ENCODE data around the gene MTMR10.

The MTMR10 gene

GRCh38 chr15:31010036-31010435 is 18.6 kb upstream of the MTMR10 start:
- DNase-seq, result no peak

- DNase-seq, result no peak
Measured at GRCh38 chr15:31005660-31006059, 14.2 kb upstream of the MTMR10 start.

DNA sequence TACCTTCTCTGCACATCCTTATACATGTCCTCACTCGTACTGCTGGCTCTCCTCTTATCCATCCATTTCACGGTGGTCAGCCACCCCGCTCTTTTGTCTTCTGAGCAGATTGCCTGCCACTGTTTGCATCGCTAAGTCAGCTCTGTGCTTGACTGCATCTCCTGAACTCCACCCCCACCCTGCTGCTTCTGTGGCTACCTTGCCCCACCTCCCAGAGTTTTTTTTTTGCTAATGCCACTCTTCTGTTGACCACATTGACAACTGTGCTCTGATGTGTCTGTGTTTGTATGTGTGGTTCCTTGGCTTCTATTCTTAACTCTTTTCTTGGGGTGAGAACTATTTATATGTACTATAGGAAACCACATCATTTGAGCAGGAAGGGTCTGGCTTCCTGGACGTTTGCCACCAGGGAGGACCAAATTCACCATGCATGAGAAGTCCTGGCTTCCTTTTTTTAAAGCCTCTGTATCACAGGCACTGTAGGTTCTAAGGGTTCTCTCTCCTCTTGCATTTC is 12.8 kb upstream of the MTMR10 start:
- no peak for DNase-seq

DNA sequence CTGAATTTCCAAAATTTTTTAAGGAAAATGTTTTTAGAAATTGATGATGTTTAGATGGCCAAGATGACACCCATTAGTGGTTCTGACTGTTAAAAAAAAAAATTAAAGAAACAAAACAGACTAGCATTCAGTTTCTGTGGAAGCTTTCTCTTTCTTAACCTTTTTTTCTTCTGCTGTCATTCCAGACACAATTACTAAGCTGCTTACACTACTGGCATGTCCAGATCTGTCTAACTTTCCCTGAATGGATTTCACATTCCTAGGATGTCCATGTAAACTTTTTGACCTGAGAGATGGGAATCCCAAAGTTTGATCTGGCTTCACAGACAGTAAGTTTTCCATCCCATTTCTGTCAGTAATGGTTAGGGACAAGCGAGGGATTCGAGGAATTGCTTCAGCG is 10.3 kb upstream of the MTMR10 start:
- DNase-seq, result no peak

GRCh38 chr15:30999729-31000128 is 8.3 kb upstream of the MTMR10 start:
- DNase-seq, result no peak

DNA sequence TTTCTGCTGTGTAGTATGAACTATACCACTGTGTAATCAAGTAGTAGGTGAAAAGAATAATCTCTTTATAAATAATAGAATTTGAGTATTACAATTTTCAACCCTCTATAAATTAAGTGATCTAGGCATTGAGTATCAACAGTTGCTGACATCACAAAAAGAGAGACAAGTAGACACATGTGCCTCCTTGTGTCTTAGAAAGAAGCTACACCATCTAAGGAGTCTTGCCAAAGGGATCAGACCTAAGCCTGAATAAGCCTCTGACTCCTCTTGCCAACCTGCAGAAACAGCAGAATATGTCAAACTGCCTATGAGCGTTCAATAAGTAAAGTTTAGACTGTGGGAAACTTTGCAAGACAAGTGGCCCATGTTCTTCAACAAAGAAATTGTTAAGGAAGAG is 5.8 kb upstream of the MTMR10 start:
- DNase-seq, result no peak

DNA sequence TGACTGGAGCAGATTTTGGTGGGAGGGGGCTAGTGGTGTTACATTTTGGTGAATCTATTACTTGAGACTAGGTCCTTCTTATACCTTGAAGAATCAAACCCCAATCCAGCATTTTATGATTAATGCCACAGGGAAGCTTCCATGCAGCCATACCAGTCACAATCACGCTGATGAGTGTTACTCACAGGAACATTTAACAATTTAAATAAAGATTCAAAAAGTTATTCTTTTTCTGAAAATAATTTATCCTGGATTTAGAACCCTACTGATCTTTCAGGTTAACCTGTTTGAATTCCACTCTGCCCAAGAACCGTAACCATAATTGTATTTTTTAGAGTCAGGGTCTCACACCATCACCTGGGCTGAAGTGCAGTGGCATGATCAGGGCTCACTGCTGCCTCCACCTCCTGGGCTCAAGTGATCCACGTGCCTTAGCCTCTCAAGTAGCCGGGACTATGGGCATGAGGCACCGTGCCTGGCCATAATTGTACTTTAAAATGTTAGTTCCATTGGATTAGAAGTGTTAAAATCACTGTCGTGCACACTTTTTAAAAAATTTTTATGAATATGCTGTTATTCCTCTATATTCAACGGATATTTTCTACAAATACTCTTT is 929 bp upstream of the MTMR10 start:
- DNase-seq, result no peak

GRCh38 chr15:30990446-30991254 is 778 bp downstream of the MTMR10 start:
- no peak for DNase-seq

GRCh38 chr15:30990036-30990435 is 1.4 kb downstream of the MTMR10 start:
- DNase-seq, result no peak

DNA sequence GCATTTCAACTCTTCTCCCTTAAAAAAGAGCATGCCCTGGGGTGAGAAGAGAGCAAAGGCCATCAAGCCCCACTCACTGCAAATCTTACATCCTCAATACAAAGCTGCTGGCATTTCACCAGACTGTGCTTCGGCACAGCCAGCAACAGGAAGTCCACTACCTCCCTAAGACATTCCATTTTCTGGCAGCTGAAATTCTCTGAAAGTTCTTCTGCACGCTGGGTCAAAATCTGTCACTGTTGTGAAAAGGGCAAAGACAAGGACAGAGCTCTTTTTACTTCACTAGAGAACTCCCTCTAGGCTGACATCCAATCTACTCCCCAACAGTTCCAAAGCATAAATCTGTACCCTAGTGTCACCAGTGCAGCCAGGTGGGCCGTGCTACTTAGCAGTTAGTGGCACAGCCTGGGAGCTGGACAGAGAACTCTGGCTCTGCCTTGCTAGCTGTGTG is 6.3 kb downstream of the MTMR10 start:
- no peak for DNase-seq

- no peak for DNase-seq
Measured at GRCh38 chr15:30984542-30984941, 6.9 kb downstream of the MTMR10 start.

DNA sequence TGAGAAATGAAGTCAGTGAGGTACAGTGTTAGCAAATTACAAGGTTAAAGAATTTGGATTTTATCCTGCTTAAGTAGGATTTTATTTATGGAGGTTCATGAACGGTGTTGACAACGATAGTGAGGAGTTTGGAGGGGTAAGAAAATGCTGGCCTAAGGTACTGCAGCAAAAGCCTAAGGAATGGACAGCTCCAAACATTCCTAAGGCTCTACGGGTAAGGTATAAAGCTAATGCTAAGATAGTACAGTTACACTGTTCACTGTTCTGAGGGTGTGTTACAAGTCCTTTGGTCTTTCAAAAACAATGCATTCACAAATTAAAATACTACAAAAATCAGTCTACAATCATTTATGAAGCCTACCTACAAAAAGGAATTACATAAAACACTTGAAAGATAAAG is 7.3 kb downstream of the MTMR10 start:
- no peak for DNase-seq

- no peak for DNase-seq
Measured at GRCh38 chr15:30979457-30979856, 12.0 kb downstream of the MTMR10 start.

GRCh38 chr15:30978328-30978727 is 13.1 kb downstream of the MTMR10 start:
- no peak for DNase-seq

GRCh38 chr15:30974112-30974511 is 17.3 kb downstream of the MTMR10 start:
- no peak for DNase-seq

GRCh38 chr15:30973379-30973778 is 18.0 kb downstream of the MTMR10 start:
- DNase-seq, result no peak

DNA sequence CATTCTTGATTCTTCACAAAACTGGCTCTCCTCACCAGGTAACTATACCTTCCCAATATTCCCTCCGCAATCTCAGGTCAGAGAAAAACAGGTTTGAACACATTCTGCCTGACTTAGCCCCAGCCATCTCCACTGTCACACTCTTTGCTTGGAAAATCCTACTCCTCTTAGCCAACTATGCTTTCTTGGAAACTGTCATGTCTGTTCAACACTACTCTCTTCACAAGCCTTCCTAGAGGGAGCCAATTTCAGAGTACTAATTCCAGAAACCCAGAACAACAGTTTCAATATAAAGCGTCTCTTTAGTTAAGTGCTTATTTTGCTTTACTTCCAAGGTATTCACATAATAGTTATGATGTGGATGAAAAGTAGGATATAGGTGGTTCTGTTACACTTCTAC is 21.7 kb downstream of the MTMR10 start:
- no peak for DNase-seq

GRCh38 chr15:30963681-30964080 is 27.7 kb downstream of the MTMR10 start:
- DNase-seq, result no peak

DNA sequence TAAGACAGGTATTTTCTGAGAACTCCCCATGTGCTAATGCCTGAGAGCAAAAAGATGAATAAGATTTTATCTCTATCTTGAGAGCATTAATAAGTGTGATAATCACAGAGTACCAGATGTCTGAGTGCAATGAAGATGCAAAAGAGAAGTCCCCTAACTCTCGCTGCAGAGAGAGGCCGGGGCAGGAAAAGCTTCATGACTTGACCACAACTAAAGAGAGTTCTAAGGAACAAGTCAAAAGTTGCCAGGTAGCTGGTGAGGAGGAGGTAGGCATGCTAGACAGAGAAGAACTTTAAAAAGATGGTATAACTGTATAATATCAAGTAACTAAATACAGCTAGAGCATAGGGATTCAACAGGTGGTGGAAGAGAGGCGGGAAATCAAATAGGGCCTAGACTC is 28.8 kb downstream of the MTMR10 start:
- no peak for DNase-seq

- DNase-seq, result no peak
Measured at GRCh38 chr15:30962079-30962478, 29.3 kb downstream of the MTMR10 start.

DNA sequence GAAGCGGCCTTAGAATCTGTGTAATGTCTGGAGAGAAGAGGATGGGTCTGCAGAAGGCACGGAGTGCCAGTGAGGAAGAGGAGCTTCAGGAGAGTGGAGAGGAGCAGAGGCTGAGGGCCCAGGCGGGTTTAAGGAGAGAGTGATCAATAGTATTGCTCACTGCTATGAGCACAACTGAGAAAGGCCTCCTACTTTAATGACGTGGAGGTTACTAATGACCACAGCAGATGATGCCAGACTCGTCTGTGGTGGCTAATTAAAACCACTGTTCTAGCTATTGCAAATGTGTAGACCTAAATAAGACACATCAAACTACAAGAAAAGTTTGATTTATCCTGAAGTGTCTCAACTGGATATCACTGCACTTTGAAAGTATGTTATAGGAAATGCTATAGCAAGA is 33.2 kb downstream of the MTMR10 start:
- DNase-seq, result no peak

DNA sequence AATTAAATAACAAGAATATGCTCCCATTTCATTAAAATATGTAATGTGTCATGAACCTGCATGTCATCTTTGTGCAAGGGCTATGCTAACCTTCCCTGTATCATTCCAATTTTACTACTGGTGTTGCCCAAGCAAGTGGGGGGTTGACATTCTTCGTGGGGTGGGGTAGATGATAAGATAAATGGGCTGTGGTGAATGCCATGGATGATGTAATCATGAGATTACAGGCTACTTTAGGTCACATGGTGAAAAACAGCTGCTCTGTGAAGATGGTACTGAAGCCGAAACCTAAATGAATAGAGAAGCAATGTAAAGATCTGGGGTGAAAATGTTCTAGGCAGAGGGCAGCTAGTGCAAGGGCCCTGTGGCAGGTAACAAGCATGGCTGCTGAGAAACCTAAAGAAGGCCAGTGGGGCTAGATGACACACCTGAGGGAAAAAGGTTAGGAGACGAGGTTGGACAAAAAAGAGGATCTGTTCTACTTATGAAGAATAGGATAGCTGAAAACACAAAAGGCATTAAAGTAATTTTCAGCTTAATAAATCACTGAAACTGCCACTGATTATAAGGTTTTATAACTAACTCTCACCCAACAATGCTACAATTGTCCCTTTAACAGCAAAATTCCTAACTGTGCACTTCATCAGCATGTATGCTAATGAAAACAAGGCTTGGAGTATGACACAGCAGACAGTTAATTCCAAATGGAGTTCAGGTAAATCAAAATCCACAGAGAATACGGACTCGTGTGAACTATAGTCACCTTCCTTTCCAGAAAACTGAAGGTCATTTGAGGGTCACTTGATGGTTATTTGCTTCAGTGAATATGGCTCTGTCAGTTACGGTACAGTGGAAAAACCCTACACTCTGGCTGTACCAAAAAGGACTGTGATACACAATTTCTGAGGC is 35.0 kb downstream of the MTMR10 start:
- no peak for DNase-seq

GRCh38 chr15:30954674-30955073 is 36.8 kb downstream of the MTMR10 start:
- DNase-seq, result no peak
